ENCODE data around the gene NQO1. TPM values are rescaled to one million over a fixed set of nuclear protein-coding genes. Genes with fewer than 3 reads are reported as not detected.

NQO1 gene
- total RNA-seq, 3 donors from 2014 or later (not counting 1 experiment from before 2014, with no cell fraction given): 4.0 to 4.8 (median 4.5) TPM

DNA sequence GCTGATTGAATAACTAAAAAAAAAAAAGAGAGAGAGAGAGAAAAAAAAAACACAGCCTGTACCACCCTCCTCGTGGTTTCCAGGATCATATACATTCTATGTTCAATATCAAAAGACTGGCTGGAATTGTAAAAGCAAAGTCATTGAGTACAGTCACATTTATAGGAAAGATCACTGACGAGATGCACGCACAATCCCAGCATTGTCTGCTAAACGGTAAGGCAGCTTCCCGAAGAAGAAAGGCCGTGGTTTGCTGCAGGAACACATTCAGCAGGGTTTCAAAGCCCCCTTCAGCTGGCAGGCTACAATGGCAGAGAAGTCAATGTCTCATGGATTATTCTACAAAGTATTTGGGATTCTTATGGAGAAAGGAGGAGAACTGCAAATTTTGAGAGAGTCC, 9.3 kb downstream of the NQO1 start:
- H3K36me3 ChIP-seq (ENCODE audit: control insufficient read depth, insufficient read depth, low read length): no peaks in the 10 kb centered on the region
- no peak for ATAC-seq
- no peaks in the 10 kb centered on the region for H3K9me3 ChIP-seq (ENCODE audit: control insufficient read depth, insufficient read depth, low read length)
- no peaks in the 10 kb centered on the region for H3K27me3 ChIP-seq (ENCODE audit: control insufficient read depth, insufficient read depth, low read length)
- no peak for DNase-seq
- Mint-ChIP-seq H3K36me3 (no peaks in the 10 kb centered on the region), H3K4me1 (no peaks in the 10 kb centered on the region), H3K4me3 (no peak overlapping the region), H3K27me3 (ENCODE audit: low read depth in 2 of 2) (no peaks in the 10 kb centered on the region), H3K27ac (no peak overlapping the region), H3K9me3 (no peaks in the 10 kb centered on the region)
- no peak overlapping the region for H3K4me3 ChIP-seq (ENCODE audit: low read length)
- TF ChIP-seq CTCF (IDR thresholded peaks at IDR 0.05): no peak
- intact Hi-C loops (cut with micrococcal nuclease): no loop called here
- WGBS (ENCODE audit: insufficient coverage): 95% methylated on average over 5 of the region's 6 CpGs
- H3K27ac ChIP-seq (ENCODE audit: low read length): no peak overlapping the region
- H3K4me1 ChIP-seq (ENCODE audit: control insufficient read depth, insufficient read depth, low read length): no peaks in the 10 kb centered on the region

GRCh38 chr16:69712914-69713581, 13.3 kb downstream of the NQO1 start:
- Mint-ChIP-seq H3K36me3 (no peaks in the 10 kb centered on the region), H3K4me3 (no peak overlapping the region), H3K27ac (no peak overlapping the region), H3K27me3 (ENCODE audit: low read depth in 2 of 2) (no peaks in the 10 kb centered on the region), H3K9me3 (no peaks in the 10 kb centered on the region), H3K4me1 (peaks cover 0 to 7% of the 10 kb centered on the region in 2 donors)
- no peak for ATAC-seq
- no peak for DNase-seq
- intact Hi-C loops (cut with micrococcal nuclease): no loop called here
- Histone ChIP-seq H3K27ac (ENCODE audit: low read length) (no peak overlapping the region), H3K4me3 (ENCODE audit: low read length) (no peak overlapping the region), H3K36me3 (ENCODE audit: control insufficient read depth, insufficient read depth, low read length) (no peaks in the 10 kb centered on the region), H3K4me1 (ENCODE audit: control insufficient read depth, insufficient read depth, low read length) (no peaks in the 10 kb centered on the region), H3K27me3 (ENCODE audit: control insufficient read depth, insufficient read depth, low read length) (no peaks in the 10 kb centered on the region), H3K9me3 (ENCODE audit: control insufficient read depth, insufficient read depth, low read length) (no peaks in the 10 kb centered on the region)
- 96% methylated on average over 9 of the region's 9 CpGs for WGBS (ENCODE audit: insufficient coverage)
- no peak for TF ChIP-seq CTCF (IDR thresholded peaks at IDR 0.05)

DNA sequence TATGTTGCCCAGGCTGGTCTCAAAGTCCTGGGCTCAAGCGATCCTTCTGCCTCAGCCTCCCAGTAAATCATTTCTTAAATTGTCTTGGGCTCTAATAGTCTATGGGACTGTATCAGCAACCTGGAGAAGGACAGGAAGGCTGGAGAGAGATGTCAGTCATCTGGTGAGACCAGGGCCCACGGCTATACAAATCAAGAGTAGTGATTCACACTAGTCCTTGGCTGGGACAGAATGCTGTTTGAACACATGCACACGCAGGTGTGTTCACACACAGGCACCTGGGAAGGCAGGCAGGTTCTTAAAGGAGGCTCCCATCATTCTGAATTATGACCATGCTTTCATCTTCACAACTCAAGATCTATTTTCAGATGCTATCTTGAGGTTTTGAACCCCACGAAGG, 14.1 kb downstream of the NQO1 start:
- 86% methylated on average over 4 of the region's 4 CpGs for WGBS (ENCODE audit: insufficient coverage)
- Mint-ChIP-seq H3K4me3 (no peak overlapping the region), H3K36me3 (no peaks in the 10 kb centered on the region), H3K4me1 (peaks cover 0 to 7% of the 10 kb centered on the region in 2 donors), H3K27me3 (ENCODE audit: low read depth in 2 of 2) (no peaks in the 10 kb centered on the region), H3K9me3 (no peaks in the 10 kb centered on the region), H3K27ac (no peak overlapping the region)
- TF ChIP-seq CTCF (IDR thresholded peaks at IDR 0.05): no peak
- Histone ChIP-seq H3K27me3 (ENCODE audit: control insufficient read depth, insufficient read depth, low read length) (no peaks in the 10 kb centered on the region), H3K36me3 (ENCODE audit: control insufficient read depth, insufficient read depth, low read length) (peaks cover 3% of the 10 kb centered on the region), H3K9me3 (ENCODE audit: control insufficient read depth, insufficient read depth, low read length) (no peaks in the 10 kb centered on the region), H3K27ac (ENCODE audit: low read length) (no peak overlapping the region), H3K4me3 (ENCODE audit: low read length) (no peak overlapping the region), H3K4me1 (ENCODE audit: control insufficient read depth, insufficient read depth, low read length) (no peaks in the 10 kb centered on the region)
- intact Hi-C loops (cut with micrococcal nuclease): no loop called here
- ATAC-seq: no peak
- no peak for DNase-seq

Data from natural killer cell (primary cell).